Activated naive CD4-positive, alpha-beta T cell treated with anti-CD3 and anti-CD28 coated beads, Interleukin-2, amount 50 U/mL, for 72 hours (primary cell): ENCODE data around the gene RAB3C. TPM values are rescaled to one million over a fixed set of nuclear protein-coding genes. Genes with fewer than 3 reads are reported as not detected.
"Not testable (repeated sequence)": the region's sequence is repeated elsewhere in the genome, so short reads cannot be mapped to it uniquely, and the experiment has no call there.

ENCODE experiments used
- ATAC-seq, 2 donors: fragments of 150-1000 bp; cut with Tn5 transposase; 2 replicates each; pipeline ENCODE4 v1.10.0; 2021; ENCODE audit warnings: mild to moderate bottlenecking in 2 of 2, moderate library complexity in 2 of 2
- DNase-seq, 2 donors: peaks; one replicate each; pipeline ENCODE4 v3.0.0; 2021 to 2022; ENCODE audit warnings: low spot score in 2 of 2
- H3K27ac Mint-ChIP-seq, 2 donors: one replicate each; pipeline ENCODE4 v1.8.0; 2022; ENCODE audit warnings: mild to moderate bottlenecking in 2 of 2, mixed read lengths in 2 of 2
- H3K36me3 Mint-ChIP-seq, 2 donors: one replicate each; pipeline ENCODE4 v1.8.0; 2022; ENCODE audit warnings: mixed read lengths in 2 of 2
- H3K9me3 Mint-ChIP-seq, 2 donors: one replicate each; pipeline ENCODE4 v1.8.0; 2022; ENCODE audit warnings: mixed read lengths in 2 of 2
- total RNA-seq, 2 donors: library from RNA; stranded (reverse); gene quantifications; one replicate each; pipeline ENCODE4 v1.2.3, GENCODE V29; 2022

RAB3C gene
- total RNA-seq, 2 donors from 2014 or later: not detected

GRCh38 chr5:58582019-58582802, 664 bp upstream of the RAB3C start:
- DNase-seq (no peak), ATAC-seq (peak in 1 of 2 donors; percentile 13)
- Mint-ChIP-seq H3K27ac (no peak overlapping the region), H3K9me3 (no peaks in the 10 kb centered on the region), H3K36me3 (peaks cover 7 to 10% of the 10 kb centered on the region in 2 donors)

GRCh38 chr5:58595952-58596351, 13.1 kb downstream of the RAB3C start:
- Mint-ChIP-seq H3K36me3 (no peaks in the 10 kb centered on the region), H3K27ac (no peak overlapping the region), H3K9me3 (no peaks in the 10 kb centered on the region)
- peak; percentile 34 to 52 for ATAC-seq
- DNase-seq: no peak

- peak; percentile 46 to 69 for ATAC-seq
- DNase-seq: no peak
- peaks cover 0 to 11% of the 10 kb centered on the region in 2 donors for H3K9me3 Mint-ChIP-seq
Measured at GRCh38 chr5:58598440-58598839, 15.6 kb downstream of the RAB3C start.

GRCh38 chr5:58599217-58599616, 16.3 kb downstream of the RAB3C start:
- peaks cover 0 to 19% of the 10 kb centered on the region in 2 donors for H3K9me3 Mint-ChIP-seq
- ATAC-seq (peak; percentile 22 to 48), DNase-seq (no peak)
- H3K27ac Mint-ChIP-seq: no peak overlapping the region
- peaks cover 0 to 16% of the 10 kb centered on the region in 2 donors for H3K36me3 Mint-ChIP-seq

More at GRCh38 chr5:58598440-58598839, 15.6 kb downstream of the RAB3C start:
- Mint-ChIP-seq H3K27ac (no peak overlapping the region), H3K36me3 (peaks cover 0 to 9% of the 10 kb centered on the region in 2 donors)

GRCh38 chr5:58600613-58601012, 17.7 kb downstream of the RAB3C start:
- DNase-seq: not testable (repeated sequence)
- H3K36me3 Mint-ChIP-seq: peaks cover 0 to 25% of the 10 kb centered on the region in 2 donors

GRCh38 chr5:58602889-58603288, 20.0 kb downstream of the RAB3C start:
- H3K27ac Mint-ChIP-seq, DNase-seq, ATAC-seq: not testable (repeated sequence)
- Mint-ChIP-seq H3K9me3 (peaks cover 6 to 21% of the 10 kb centered on the region in 2 donors), H3K36me3 (peaks cover 0 to 30% of the 10 kb centered on the region in 2 donors)

More at GRCh38 chr5:58600613-58601012, 17.7 kb downstream of the RAB3C start:
- H3K27ac Mint-ChIP-seq, ATAC-seq: not testable (repeated sequence)
- peaks cover 0 to 20% of the 10 kb centered on the region in 2 donors for H3K9me3 Mint-ChIP-seq

- DNase-seq (no peak), ATAC-seq (no peak)
- no peak overlapping the region for H3K27ac Mint-ChIP-seq
- peaks cover 0 to 30% of the 10 kb centered on the region in 2 donors for H3K36me3 Mint-ChIP-seq
- peaks cover 15 to 26% of the 10 kb centered on the region in 2 donors for H3K9me3 Mint-ChIP-seq
Measured at GRCh38 chr5:58606064-58606463, 23.2 kb downstream of the RAB3C start.

GRCh38 chr5:58615972-58616371, 33.1 kb downstream of the RAB3C start:
- DNase-seq (no peak), ATAC-seq (no peak)
- no peaks in the 10 kb centered on the region for H3K9me3 Mint-ChIP-seq
- no peak overlapping the region for H3K27ac Mint-ChIP-seq
- H3K36me3 Mint-ChIP-seq: no peaks in the 10 kb centered on the region

- DNase-seq (no peak), ATAC-seq (no peak)
- Mint-ChIP-seq H3K9me3 (no peaks in the 10 kb centered on the region), H3K36me3 (no peaks in the 10 kb centered on the region), H3K27ac (no peak overlapping the region)
Measured at GRCh38 chr5:58617241-58617640, 34.4 kb downstream of the RAB3C start.

GRCh38 chr5:58620336-58620735, 37.5 kb downstream of the RAB3C start:
- DNase-seq (no peak), ATAC-seq (no peak)
- no peaks in the 10 kb centered on the region for H3K9me3 Mint-ChIP-seq
- H3K27ac Mint-ChIP-seq: no peak overlapping the region
- no peaks in the 10 kb centered on the region for H3K36me3 Mint-ChIP-seq

GRCh38 chr5:58622936-58623871, 40.3 kb downstream of the RAB3C start:
- no peaks in the 10 kb centered on the region for H3K36me3 Mint-ChIP-seq

GRCh38 chr5:58628626-58629025, 45.8 kb downstream of the RAB3C start:
- ATAC-seq (no peak), DNase-seq (no peak)
- H3K9me3 Mint-ChIP-seq: no peaks in the 10 kb centered on the region
- no peaks in the 10 kb centered on the region for H3K36me3 Mint-ChIP-seq
- no peak overlapping the region for H3K27ac Mint-ChIP-seq

More at GRCh38 chr5:58622936-58623871, 40.3 kb downstream of the RAB3C start:
- DNase-seq (no peak), ATAC-seq (no peak)
- Mint-ChIP-seq H3K9me3 (no peaks in the 10 kb centered on the region), H3K27ac (no peak overlapping the region)

- DNase-seq: no peak
- no peak for ATAC-seq
- no peak overlapping the region for H3K27ac Mint-ChIP-seq
- H3K9me3 Mint-ChIP-seq: no peaks in the 10 kb centered on the region
- no peaks in the 10 kb centered on the region for H3K36me3 Mint-ChIP-seq
Measured at GRCh38 chr5:58629271-58630159, 46.6 kb downstream of the RAB3C start.

GRCh38 chr5:58631895-58632294, 49.0 kb downstream of the RAB3C start:
- H3K27ac Mint-ChIP-seq: no peak overlapping the region
- no peak for ATAC-seq
- DNase-seq: no peak
- H3K36me3 Mint-ChIP-seq: no peaks in the 10 kb centered on the region
- peaks cover 0 to 4% of the 10 kb centered on the region in 2 donors for H3K9me3 Mint-ChIP-seq

- DNase-seq (no peak), ATAC-seq (no peak)
- peaks cover 0 to 4% of the 10 kb centered on the region in 2 donors for H3K9me3 Mint-ChIP-seq
- H3K36me3 Mint-ChIP-seq: no peaks in the 10 kb centered on the region
- H3K27ac Mint-ChIP-seq: no peak overlapping the region
Measured at GRCh38 chr5:58635416-58635815, 52.5 kb downstream of the RAB3C start.

- Mint-ChIP-seq H3K9me3 (peaks cover 0 to 4% of the 10 kb centered on the region in 2 donors), H3K36me3 (no peaks in the 10 kb centered on the region), H3K27ac (no peak overlapping the region)
- no peak for ATAC-seq
- no peak for DNase-seq
Measured at GRCh38 chr5:58640011-58640410, 57.1 kb downstream of the RAB3C start.
